Measurements from ENCODE around the gene TPGS1.

DNA sequence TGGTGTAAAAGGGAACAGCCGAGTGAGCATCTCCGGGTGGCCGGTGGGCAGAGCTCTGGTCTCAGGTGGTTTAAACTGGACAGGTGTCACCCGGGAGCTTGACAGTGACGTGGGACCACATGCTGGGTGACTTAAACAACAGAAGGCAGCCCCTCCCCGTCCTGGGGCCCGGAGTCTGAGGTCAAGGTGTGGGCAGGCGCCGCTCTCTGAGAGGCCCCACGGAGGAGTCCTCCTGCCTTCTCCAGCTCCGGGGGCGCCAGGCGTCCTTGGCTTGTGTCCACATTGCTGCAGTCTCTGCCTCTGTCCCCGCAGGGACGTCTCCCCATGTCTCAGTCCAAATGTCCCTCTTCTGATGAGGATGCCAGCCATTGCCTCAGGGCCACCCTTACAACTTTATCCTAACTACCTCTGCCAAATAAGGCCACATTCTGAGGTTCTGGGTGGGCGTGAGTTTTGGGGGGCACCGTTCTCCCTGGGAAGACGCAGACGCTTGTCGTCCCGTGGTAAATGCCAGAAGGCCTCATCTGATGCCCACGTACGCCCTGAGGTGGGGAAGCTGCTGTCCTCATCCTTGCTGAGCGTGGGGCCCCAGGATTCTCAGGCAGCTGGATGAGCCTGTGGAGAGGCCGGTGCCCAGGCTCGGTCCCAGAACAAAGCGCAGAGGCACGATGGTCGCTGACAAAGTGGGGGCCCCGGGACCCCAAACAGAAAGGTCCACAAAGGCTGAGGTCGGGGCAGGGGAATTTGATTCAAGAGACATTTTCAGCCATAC lies 49.5 kb downstream of the TPGS1 start:
- TF ChIP-seq, protein P1, sequence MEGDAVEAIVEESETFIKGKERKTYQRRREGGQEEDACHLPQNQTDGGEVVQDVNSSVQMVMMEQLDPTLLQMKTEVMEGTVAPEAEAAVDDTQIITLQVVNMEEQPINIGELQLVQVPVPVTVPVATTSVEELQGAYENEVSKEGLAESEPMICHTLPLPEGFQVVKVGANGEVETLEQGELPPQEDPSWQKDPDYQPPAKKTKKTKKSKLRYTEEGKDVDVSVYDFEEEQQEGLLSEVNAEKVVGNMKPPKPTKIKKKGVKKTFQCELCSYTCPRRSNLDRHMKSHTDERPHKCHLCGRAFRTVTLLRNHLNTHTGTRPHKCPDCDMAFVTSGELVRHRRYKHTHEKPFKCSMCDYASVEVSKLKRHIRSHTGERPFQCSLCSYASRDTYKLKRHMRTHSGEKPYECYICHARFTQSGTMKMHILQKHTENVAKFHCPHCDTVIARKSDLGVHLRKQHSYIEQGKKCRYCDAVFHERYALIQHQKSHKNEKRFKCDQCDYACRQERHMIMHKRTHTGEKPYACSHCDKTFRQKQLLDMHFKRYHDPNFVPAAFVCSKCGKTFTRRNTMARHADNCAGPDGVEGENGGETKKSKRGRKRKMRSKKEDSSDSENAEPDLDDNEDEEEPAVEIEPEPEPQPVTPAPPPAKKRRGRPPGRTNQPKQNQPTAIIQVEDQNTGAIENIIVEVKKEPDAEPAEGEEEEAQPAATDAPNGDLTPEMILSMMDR (IDR thresholded peaks at IDR 0.05) = no peak
- no peak for TF ChIP-seq POLR2AphosphoS5 (IDR thresholded peaks at IDR 0.05)
- no peak for TF ChIP-seq EP300 (IDR thresholded peaks at IDR 0.05)
- no peak for TF ChIP-seq POLR2A (IDR thresholded peaks at IDR 0.05)
